IMR-90 (cell line): ENCODE data around the gene PAXIP1.

Experiments used
- FOS ChIP-seq: fragments of 150-350 bp; IDR thresholded peaks from 2 replicates; pipeline ENCODE4 v1.6.1; 2016; ENCODE audit warnings: low read depth, low read length
- MXI1 ChIP-seq: IDR thresholded peaks from 2 replicates; pipeline ENCODE4 v1.6.1; 2012; ENCODE audit warnings: low read depth, mild to moderate bottlenecking, low read length, moderate library complexity, borderline replicate concordance
- NFE2L2 ChIP-seq: fragments of 150-350 bp; IDR thresholded peaks from 2 replicates; pipeline ENCODE4 v1.6.1; 2016; ENCODE audit warnings: low read depth, mild to moderate bottlenecking, low read length
- POLR2A ChIP-seq: IDR thresholded peaks from 2 replicates; pipeline ENCODE4 v1.6.1; 2012; ENCODE audit warnings: mild to moderate bottlenecking, low read depth, low read length
- RCOR1 ChIP-seq: IDR thresholded peaks from 2 replicates; pipeline ENCODE4 v1.6.1; 2012; ENCODE audit warnings: mild to moderate bottlenecking, low read length, improper control_type of control experiment; ENCODE audit not compliant: insufficient replicate concordance
- RFX5 ChIP-seq: IDR thresholded peaks from 2 replicates; pipeline ENCODE4 v1.8.0; 2012; ENCODE audit warnings: low read depth, mild to moderate bottlenecking, low read length, moderate library complexity
- SMC3 ChIP-seq: fragments of 150-350 bp; IDR thresholded peaks from 2 replicates; pipeline ENCODE4 v1.6.1; 2016; ENCODE audit warnings: low read depth, mild to moderate bottlenecking, antibody characterized with exemption, low read length, moderate library complexity
- TF ChIP-seq, protein P1 (sequence below): conservative IDR thresholded peaks from 2 replicates; pipeline ENCODE4 v1.5.1; 2012; ENCODE audit warnings: mild to moderate bottlenecking, low read depth, low read length, improper control_type of control experiment

DNA sequence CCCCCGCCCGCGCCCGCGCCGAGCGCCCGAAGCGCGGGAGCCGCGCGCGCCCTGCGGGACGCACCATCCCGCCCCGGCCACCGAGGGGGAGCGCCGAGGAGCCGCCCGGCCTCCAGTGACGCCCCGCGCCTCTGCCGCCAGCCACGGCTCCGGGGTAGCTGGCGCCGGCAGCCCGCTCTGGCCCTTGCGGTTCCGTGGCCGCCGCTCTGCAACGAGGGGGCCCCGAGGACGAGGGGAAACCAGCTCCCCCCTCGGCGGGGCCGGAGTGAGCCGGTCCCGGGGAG is at the start of gene PAXIP1:
- TF ChIP-seq, protein P1, sequence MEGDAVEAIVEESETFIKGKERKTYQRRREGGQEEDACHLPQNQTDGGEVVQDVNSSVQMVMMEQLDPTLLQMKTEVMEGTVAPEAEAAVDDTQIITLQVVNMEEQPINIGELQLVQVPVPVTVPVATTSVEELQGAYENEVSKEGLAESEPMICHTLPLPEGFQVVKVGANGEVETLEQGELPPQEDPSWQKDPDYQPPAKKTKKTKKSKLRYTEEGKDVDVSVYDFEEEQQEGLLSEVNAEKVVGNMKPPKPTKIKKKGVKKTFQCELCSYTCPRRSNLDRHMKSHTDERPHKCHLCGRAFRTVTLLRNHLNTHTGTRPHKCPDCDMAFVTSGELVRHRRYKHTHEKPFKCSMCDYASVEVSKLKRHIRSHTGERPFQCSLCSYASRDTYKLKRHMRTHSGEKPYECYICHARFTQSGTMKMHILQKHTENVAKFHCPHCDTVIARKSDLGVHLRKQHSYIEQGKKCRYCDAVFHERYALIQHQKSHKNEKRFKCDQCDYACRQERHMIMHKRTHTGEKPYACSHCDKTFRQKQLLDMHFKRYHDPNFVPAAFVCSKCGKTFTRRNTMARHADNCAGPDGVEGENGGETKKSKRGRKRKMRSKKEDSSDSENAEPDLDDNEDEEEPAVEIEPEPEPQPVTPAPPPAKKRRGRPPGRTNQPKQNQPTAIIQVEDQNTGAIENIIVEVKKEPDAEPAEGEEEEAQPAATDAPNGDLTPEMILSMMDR: no peak
- TF ChIP-seq POLR2A (no peak), MXI1 (0 out of 2 replicates have a peak, but pooled peaks have one; percentile 0), RCOR1 (no peak), NFE2L2 (no peak), FOS (no peak), RFX5 (no peak), SMC3 (no peak)
